GM18507 (cell line): ENCODE measurements around the gene MYO15B.

Source experiments
- DNase-seq: peaks from one replicate; pipeline ENCODE4 v3.0.0; 2011; ENCODE audit warnings: low read depth; ENCODE audit not compliant: insufficient read length; ENCODE audit errors: extremely low spot score
- FAIRE-seq: peaks from 2 replicates; lab custom pipeline; 2011; peaks lifted over from hg19 to GRCh38; lab: Jason Lieb, UNC

Gene MYO15B

GRCh38 chr17:75587675-75588595 lies at the start of gene MYO15B:
Gene MYO15B, plus strand, starts transcription at chr17:75587800. Its CDS starts 258 bp downstream, at chr17:75588058.
- DNase-seq, result no peak
- no peak for FAIRE-seq

GRCh38 chr17:75539967-75540729 lies 47.5 kb upstream of the MYO15B start:
- FAIRE-seq, result no peak

GRCh38 chr17:75540923-75541503 lies 46.6 kb upstream of the MYO15B start:
- no peak for DNase-seq
- no peak for FAIRE-seq

More at GRCh38 chr17:75539967-75540729, 47.5 kb upstream of the MYO15B start:
- DNase-seq, result no peak

GRCh38 chr17:75542229-75542628 lies 45.4 kb upstream of the MYO15B start:
- no peak for DNase-seq
- no peak for FAIRE-seq

- DNase-seq, result no peak
- peak; percentile 55 for FAIRE-seq
Observed at GRCh38 chr17:75542728-75543336, 44.8 kb upstream of the MYO15B start.

- DNase-seq (no peak), FAIRE-seq (no peak)
Observed at GRCh38 chr17:75544250-75544649, 43.4 kb upstream of the MYO15B start.

- no peak for FAIRE-seq
- DNase-seq, result no peak
Observed at GRCh38 chr17:75546181-75546580, 41.4 kb upstream of the MYO15B start.

- FAIRE-seq, result no peak
- no peak for DNase-seq
Observed at GRCh38 chr17:75547091-75547490, 40.5 kb upstream of the MYO15B start.

- no peak for FAIRE-seq
- DNase-seq, result no peak
Observed at GRCh38 chr17:75548813-75549212, 38.8 kb upstream of the MYO15B start.

GRCh38 chr17:75549246-75550138 lies 38.1 kb upstream of the MYO15B start:
- FAIRE-seq (no peak), DNase-seq (no peak)

- FAIRE-seq (no peak), DNase-seq (no peak)
Observed at GRCh38 chr17:75550139-75550465, 37.5 kb upstream of the MYO15B start.

GRCh38 chr17:75551266-75551665 lies 36.3 kb upstream of the MYO15B start:
- FAIRE-seq, result no peak
- DNase-seq, result no peak

- no peak for FAIRE-seq
- DNase-seq, result no peak
Observed at GRCh38 chr17:75552425-75553294, 34.9 kb upstream of the MYO15B start.

- no peak for FAIRE-seq
- DNase-seq, result no peak
Observed at GRCh38 chr17:75553295-75554110, 34.1 kb upstream of the MYO15B start.

- FAIRE-seq (no peak), DNase-seq (no peak)
Observed at GRCh38 chr17:75555679-75556153, 31.9 kb upstream of the MYO15B start.

GRCh38 chr17:75557075-75557851 lies 30.3 kb upstream of the MYO15B start:
- FAIRE-seq (no peak), DNase-seq (no peak)
